GM12872 (cell line): ENCODE measurements around the gene CELF1.

Source experiments
- CTCF ChIP-seq: IDR thresholded peaks from 3 replicates; pipeline ENCODE4 v1.5.1; 2011; ENCODE audit warnings: low read depth, mild to moderate bottlenecking, low read length, moderate library complexity; ENCODE audit not compliant: insufficient read depth

Gene CELF1

GRCh38 chr11:47436726-47437125, 116.2 kb downstream of the CELF1 start:
- no peak for TF ChIP-seq CTCF

- TF ChIP-seq CTCF, result no peak
Measured at GRCh38 chr11:47435687-47436086, 117.2 kb downstream of the CELF1 start.

GRCh38 chr11:47434011-47434786, 118.7 kb downstream of the CELF1 start:
- TF ChIP-seq CTCF, result no peak

GRCh38 chr11:47433157-47433556, 119.8 kb downstream of the CELF1 start:
- no peak for TF ChIP-seq CTCF

GRCh38 chr11:47431356-47432083, 121.4 kb downstream of the CELF1 start:
- TF ChIP-seq CTCF, result no peak

GRCh38 chr11:47430524-47430923, 122.4 kb downstream of the CELF1 start:
- TF ChIP-seq CTCF, result no peak

GRCh38 chr11:47426062-47426956, 126.6 kb downstream of the CELF1 start, which contains the start of gene PSMC3:
Gene PSMC3, minus strand, starts transcription at chr11:47426439. Its CDS starts 160 bp downstream, at chr11:47426279.
- TF ChIP-seq CTCF, result no peak
